HL-60/S4 treated with retinoic acid at 250 ng/mL for 4 days and 3 days (cell line): ENCODE data around the gene IDH3B.
"Not testable (repeated sequence)": the region's sequence is repeated elsewhere in the genome, so short reads cannot be mapped to it uniquely, and the experiment has no call there.

ENCODE experiments used
- in situ Hi-C: fragments of 300-500 bp; cut with MboI; formaldehyde crosslinking; loops from 2 replicates; pipeline ENCODE4 v1.7.0; 2022; ENCODE audit warnings: low sequenced_read_pairs

The IDH3B gene

DNA sequence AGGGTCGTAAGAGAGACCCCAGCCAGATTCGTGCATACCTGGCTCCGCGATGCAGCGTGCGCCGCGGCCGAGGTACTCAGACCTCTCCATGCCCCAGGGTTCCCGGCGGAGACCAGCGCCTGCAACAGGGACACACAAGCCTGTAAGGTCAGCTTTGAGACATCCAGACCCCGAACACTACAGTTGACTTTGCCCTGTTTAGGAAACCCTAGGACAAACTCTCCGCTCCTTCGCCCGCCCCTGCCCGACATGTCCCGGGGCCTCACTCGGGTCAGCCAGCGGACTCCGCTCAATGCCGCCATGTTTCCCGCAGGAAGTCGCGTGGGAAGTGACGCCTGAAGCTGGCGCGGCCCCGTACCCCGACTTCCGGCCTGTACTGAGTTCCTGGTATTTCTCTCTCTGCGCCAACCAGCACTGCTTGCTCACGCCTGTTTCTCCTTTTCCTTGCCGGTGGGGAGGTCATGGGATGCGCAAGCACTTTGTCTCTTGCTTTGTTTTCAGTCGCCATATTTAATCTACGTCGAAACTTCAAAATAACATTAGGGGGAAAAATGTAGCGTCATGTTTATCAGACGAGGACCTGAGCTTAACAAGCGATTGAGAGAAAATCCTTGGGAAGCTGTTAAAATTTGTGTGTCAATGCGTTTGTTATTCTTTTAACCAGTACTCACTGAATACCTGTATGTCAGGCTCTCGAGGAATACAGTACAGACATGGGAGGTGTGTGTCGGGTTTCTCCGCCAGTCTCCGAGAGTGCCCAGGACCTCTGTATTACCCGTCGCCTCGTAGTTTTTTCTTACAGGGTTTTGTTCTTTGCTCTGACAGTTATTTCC is at the start of gene IDH3B:
Gene IDH3B, minus strand, starts transcription at position 330 of the 833 bp plus-strand sequence. Its CDS starts 28 bp downstream, at position 302.
- in situ Hi-C loops = no loop called here

DNA sequence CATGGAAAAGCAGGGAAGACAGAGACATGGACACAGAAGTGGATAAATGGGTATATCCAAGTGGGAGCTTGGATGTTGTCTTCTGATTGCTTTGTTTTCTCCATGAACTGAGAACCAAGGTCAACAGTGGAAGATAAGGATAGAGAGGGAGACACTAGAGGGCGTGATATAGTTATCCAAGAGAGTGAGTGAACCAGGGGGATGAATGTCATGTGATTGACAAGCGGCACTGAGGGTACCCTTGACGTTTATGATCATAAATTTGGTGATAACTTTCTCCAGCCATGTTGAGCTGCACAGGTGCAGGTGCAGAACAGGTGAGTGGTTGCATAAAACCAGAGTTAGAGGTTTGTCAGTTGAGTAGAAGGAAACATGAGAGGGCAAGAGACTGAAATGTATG is 49.3 kb upstream of the IDH3B start:
- in situ Hi-C loops = no loop called here

DNA sequence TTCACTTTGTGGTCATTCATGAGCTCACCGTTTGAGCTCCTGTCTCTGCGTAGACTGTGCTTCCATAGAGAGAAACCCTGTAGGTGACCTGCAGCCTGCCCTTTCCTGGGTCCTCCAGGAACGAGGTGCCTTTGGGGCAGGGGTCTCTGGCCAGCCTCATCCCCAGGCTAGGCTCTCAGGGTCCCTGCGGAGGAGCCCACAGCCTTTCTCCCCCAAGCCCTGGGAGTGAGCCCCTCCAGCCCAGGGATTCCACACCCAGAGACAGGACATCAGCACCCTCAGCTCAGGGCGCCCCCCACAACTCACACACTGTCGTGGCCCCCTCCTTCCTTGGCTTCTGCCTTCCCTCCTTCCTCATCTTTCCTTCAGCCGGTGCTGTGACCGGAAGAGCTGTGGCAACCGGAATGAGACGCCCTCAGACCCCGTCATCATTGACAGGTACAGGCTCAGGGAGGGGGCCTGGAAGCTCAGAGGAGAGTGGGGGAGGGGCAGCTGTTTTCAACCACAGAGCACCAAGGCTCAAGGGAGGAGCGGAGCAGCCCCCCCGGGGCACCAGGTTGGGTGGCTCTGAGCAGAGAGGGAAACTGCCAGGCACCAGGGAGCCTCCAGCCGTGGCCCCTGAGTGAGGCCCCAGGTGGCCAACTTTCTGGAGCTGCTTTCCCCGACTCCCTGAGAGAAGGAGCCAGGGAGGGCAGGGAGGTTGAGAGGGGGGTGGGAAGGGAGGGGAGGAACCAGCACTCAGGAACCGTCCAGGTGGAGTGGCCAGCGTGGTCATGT is 45.4 kb upstream of the IDH3B start:
- in situ Hi-C loops = no loop called here

DNA sequence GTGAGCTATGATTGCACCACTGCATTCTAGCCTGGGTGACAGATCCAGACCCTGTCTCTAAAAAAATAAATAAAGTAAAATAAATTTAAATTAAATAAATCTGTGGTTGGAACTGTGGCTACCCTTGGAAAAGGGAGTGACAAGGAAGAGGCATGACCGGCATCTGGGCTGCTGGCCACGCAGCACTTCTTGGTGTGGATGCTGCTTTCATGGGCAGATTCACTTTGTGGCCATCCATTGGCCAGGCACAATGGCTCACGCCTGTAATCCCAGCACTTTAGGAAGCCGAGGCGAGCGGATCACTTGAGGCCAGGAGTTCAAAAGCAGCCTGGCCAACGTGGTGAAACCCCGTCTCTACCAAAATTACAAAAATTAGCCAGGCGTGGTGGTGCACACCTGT is 44.6 kb upstream of the IDH3B start:
- in situ Hi-C loops = no loop called here

DNA sequence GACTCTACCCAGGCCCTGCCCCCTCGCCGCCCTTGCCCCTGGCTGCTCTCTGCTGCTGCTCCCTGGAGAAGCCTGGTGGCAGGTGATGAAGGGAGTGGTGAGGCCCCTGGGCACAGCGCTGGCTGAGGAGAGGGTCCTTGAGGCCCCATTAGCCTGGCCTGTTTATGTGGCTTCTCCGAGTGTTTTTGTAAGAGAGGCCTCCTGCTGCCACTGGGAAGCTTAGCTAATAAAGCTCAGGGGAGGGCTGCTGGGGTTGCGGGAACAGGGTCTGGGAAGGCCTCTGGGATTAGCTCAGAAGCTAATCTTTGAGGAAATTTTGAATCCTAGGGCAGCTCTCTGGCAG is 44.0 kb upstream of the IDH3B start:
- in situ Hi-C loops = no loop called here

DNA sequence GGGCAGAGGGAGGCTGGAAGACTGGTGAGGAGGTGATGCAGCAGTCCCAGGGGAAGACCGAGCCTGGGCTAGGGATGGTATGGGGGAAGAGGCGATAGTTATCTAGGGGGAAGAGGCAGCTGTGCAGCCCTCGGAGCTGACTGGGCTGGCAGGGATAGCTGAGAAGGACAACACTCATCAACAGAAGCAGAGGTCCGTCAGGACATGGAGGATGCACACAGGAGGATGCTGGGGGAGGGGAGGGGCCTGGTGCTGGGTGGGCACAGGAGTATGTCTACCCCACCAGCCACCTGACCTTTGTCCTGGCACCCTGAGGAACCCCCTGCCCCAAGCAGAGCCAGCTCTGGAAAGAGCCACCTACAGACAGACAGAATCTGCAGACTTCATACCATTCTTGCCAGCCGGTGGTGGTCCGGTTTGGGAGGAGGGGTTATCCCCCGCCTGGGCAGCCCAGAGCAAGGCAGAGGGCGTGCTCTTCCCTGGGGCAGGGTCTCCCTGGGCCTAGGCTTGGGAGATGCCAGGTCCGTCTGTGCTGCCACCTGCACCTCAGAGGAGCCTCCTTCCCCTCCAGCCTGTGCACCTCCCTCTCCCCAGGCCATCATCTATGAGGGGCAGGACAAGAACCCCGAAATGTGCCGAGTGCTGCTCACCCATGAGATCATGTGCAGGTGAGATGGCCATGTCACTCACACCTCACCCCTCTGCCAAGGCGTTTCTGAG is 43.5 kb upstream of the IDH3B start:
- in situ Hi-C loops = no loop called here

DNA sequence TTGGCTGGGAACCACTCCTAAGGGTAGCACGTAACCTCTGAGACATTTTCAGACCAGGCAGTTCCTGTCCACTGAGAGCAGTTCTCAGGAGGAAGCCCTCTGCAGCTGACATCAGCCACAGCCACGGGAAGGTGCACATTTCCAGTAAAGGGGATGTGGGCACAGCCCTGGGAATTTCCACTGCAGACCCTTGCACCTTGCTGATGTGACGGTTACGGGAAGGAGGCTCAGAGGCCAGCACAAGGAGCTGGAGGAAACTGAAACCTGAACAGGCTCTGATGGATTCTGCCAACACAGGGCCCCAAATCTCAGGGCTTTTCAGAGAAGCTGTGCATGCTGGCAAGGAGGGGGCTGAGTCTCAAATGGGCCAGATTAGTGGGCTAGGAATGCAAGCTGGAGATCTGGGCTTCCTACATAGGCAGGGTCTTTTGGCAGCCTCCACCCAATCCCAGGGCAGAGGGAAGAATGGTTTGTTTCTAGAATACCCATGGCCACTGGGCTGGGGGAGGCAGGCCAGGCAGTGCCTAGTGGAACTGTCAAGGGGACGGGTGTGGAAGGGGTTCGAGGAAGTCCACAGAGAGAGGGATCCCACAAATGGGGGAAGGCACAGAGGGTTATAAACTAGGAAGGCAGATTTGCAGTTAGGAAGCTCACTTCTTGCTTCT is 42.8 kb upstream of the IDH3B start:
- in situ Hi-C loops = no loop called here

DNA sequence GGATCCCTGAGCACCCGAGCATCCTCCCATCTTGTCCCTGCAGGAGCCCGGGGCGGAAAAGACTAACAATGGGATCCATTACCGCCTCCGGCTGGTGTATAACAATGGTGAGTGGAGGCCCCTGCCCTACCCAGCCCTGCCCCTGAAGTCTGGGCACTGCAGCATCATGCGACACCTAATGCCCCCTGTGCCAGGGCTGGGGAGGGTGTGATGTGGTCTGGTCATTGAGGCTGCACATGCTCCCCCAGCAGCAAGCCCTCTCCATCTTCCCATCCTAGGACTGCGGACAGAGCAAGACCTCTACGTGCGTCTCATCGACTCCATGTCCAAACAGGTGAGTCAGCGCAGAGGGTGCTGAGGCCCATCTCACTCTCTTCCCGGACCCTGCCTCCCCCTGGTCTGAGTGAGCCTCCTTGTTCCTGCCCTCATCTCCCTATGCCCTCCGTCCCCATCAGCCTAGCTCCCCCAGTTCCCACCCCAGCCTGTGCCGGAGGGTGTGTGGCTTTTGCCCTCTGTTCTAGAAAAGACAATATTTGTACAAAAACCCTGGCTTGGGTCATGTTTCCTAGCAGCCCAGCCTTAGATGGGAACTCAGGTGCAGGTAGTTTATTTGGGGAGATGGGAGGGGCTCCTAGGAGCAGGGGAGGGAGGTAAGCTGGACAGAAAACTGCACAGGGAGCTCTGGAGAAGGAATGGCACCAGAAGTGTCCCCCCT is 42.1 kb upstream of the IDH3B start:
- in situ Hi-C loops = no loop called here

DNA sequence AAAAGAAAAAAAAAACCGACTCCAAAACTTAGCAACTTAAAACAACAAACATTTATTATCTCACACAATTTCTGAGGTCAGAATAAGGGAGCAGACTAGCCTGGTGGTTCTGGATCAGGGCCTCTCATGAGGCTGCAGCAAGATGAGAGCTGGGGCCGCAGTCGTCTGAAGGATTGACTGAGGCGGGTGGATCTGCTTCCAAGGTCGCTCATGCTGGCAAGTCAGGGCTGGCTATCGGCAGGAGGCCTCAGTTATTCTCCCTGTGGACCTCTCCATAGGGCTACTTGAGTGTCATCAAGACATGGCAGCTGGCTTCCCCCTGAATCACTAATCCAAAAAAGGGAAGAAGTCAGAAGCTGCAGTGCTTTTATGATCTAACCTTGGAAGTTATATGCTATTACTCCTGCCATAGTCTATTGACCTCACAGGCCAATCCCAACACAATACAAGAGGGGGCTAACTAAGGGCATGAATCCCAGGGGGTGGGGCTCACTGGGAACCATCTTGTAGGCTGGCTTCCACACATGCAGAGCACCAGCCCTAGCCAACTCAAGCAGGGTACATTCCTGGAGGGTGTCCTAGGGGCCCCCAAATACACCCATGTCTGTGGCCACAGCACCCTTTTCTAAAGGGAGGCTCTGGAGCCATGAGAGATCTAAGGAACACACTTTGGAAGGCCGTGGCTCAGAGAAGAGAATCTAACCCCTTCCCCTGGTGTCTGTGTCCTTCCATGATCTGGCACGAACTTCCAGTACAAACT is 39.9 kb upstream of the IDH3B start:
- in situ Hi-C loops = no loop called here

DNA sequence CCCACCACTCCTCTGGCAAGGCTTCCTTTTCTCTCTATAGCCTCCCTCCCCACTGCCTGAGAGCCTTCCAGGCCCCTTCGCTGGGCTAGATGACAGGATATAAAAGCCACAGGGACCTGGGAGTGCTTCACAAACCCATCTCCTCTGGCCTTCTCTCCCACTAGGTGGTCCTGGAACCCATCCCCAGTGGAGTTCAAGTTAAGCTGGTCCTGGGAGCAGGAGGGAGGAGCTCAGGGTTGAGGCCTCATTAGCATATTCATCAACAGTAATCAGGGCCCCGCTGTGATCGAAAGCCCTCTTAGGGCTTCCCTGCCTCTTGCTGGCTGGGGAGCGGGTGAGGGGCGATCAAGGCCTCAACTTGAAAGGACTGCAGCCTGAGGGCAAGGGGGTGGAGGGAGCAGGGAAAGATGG is 37.7 kb upstream of the IDH3B start:
- in situ Hi-C loops = no loop called here

DNA sequence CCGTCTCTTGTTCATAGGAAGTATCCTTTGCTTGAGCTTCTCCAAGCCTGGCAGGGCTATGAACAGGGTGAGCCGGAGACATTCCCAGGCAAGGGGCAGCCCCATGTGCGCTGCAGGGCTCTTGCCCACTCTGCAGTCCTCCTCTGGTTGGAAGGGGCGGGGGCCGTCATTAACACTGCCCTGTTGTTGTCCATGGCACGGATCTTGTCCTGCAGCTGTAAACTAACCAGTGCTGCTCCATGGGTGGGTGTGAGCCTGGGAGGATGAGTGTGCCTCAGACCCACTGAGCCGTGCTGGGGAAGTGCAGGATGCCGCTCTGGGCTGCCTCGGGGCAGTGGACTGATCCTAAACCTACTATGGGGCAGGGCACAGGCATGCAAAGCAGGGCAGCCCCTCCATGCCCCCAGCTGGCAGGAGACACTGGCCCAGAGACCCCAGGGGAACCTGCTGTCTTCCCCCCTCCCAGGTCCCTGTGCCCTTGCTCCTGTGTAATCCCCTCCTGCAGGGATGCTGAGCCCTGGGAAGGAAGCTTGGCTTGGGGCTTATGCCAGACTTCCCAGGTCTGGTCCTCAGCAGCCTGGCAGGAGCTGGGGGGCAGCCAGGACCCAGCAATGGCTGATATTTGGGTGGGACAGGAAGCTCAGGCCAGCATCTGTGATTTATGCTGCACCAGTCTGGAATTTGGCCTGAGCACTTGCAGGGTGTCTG is 37.1 kb upstream of the IDH3B start:
- in situ Hi-C loops = no loop called here

DNA sequence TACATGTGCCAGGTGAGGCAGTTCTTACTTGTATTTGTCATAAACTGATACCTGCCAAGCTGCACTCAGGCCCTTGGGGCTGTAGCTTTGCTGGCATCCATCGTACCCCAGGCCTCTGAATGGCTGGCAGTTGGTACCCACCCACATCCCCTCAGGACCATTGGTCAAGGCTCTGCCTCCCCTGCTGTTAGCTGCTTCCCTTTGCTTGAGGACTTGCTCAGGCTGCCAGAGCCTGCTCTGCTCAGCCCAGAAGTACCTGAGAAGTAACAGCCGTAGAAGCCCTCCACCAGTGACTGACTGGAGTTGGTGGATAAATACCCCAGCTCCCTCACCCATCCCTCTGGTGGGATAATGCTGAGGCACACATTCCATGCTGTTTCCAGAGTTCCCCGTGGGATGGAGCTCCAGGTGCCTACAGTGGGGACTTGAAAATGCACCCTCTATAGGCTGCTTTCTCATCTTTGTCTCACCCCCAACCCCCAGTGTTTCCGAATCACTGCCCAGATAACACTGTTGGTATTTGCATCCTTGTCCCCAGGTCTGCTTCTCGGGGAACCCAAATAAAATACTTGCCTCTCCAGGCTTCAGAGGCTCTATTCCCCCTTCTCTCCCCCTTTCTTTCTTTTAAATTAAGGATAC is 35.9 kb upstream of the IDH3B start:
- in situ Hi-C loops = no loop called here

DNA sequence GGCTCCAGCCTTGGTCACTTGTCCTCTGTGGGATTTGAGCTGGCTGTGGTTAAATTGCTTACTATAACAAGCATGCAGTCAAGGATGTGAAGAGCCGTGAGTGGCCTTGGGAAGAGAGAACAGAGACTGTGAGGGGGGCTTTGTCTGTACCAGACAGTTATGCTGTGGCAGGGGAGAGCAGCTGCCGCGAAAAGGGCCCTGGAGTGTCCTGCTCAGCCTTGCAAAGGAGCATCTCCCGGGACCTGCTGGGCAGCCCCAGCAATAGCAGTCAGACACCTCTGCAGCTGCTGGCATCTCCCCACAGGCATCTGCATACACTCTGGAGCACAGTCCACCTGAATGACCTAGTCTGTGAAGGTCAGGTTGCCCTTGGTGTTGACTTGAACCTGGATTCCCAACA is 34.9 kb upstream of the IDH3B start:
- in situ Hi-C loops = no loop called here

DNA sequence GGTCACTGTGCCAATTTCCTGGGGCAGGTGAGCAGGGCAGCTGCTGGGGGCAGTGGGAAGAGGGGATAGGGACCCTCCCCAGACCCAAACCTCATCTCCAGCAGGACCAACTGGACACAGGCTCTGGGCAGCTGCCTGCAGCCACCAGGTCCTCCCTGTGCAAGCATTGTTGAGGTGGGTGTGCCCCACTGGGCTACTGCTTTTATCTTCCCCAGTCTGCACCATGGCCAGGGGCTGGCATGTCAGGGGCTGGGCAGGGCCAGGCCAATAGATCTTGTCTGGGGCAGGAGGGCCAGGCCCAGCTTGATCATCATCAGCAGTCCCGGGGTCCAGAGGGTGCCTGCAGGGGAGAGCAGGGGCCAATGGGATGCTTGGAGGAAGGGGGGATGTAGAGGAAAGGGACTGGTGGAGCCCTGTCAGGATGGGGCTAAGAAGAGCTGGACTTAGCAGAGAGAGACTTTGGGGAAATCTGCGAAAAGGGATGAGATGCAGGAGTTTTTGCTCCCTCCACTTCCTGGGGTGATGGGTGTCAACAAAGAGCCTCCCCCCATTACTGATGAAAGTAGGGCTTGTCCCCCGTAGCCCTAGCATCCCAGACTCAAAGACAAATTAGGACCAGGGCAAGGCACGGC is 34.3 kb upstream of the IDH3B start:
- in situ Hi-C loops = no loop called here

DNA sequence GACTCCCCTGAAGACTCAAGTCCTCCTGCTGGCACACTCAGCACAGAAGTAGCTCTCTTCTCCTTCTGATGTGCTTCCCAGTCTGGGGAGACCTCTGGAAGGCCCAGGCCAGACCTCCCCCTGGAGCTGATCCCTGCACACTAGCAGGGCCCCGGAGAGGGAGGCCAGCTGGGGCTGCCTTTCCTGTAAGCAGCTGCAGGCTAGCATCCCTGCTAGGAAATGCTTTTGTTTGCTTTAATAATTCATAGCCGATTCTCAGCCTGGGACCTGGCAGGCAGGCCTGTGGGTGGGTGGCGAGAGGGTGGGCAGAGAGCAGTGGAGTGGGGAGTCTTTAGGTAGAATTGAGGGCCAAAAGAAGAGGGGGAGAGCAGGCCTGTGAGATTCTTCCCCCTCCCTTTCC is 33.8 kb upstream of the IDH3B start:
- in situ Hi-C loops = no loop called here

DNA sequence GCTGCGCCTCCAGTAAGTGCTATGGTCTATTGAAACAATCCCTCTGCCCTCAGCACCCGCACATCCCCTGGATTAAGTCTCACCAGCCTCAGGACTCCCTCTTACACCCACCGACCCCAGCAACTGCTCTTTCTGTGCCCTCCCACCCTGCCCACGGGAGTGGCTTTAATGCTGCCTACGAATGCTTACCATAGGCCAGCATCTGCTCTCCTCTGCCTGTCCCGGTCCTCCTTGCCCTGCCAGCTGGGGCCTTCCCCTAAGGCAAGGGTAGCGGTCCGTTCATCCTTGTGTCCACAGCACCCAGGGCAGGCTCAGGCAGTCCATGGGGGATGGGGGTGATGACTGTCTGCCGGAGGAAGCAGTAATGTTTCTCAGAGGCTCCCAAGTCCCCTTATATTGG is 32.6 kb upstream of the IDH3B start:
- in situ Hi-C loops = no loop called here

DNA sequence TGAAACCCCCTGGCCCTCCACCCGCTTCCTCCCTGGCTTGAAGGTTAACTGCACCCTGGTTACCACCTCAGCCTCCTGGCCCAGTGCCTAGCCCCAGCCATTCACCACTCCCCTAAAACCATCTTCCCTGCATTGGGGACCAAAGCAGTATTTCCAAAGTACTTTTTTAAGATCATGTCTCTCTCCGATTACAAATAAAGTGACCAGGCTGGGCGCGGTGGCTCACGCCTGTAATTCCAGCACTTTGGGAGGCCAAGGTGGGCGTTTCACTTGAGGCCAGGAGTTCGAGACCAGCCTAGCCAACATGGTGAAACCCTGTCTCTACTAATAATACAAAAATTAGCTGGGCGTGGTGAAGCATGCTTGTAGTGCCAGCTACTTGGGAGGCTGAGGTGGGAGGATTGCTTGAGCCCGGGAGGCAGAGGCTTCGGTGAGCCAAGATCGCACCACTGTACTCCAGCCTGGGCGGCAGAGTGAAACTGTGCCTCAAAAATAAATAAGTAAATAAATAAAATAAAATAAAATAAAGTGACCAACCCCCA is 32.0 kb upstream of the IDH3B start:
- in situ Hi-C loops = not testable (repeated sequence)
